Measurements from ENCODE around the gene ZBED4. TPM values are rescaled to one million over a fixed set of nuclear protein-coding genes. Genes with fewer than 3 reads are reported as not detected.

The ZBED4 gene
- total RNA-seq, 2 experiments from 2014 or later, result 17.3 to 17.4 TPM

DNA sequence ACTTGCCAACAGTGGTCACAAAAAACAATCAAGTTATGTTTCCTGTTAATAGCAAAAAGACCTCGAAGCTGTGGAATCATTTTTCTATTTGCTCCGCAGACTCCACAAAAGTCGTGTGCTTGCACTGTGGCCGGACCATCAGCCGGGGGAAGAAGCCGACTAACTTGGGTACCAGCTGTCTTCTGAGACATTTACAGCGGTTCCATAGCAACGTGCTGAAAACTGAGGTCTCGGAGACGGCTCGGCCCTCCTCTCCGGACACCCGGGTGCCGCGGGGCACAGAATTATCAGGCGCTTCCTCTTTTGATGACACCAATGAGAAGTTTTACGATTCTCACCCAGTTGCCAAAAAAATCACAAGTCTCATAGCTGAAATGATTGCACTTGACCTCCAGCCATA, 31.6 kb downstream of the ZBED4 start:
- intact Hi-C loops (cut with DNase I, micrococcal nuclease), result no loop called here
- POLR2A ChIA-PET, result no interaction called here
- DNase-seq, result no peak

DNA sequence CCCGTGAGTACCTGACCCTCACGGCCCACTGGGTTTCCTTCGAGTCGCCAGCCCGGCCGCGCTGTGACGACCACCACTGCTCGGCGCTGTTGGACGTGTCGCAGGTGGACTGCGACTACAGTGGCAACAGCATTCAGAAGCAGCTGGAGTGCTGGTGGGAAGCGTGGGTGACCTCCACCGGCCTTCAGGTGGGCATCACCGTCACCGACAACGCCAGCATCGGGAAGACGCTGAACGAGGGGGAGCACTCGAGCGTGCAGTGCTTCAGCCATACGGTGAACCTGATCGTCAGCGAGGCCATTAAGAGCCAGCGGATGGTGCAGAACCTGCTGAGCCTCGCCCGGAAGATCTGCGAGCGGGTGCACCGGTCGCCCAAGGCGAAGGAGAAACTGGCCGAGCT, 32.2 kb downstream of the ZBED4 start:
- Mint-ChIP-seq H3K36me3 (ENCODE audit: low read depth) (peaks cover 66% of the 10 kb centered on the region), H3K4me3 (no peak overlapping the region), H3K27ac (no peak overlapping the region), H3K27me3 (no peaks in the 10 kb centered on the region), H3K9me3 (ENCODE audit: low read depth) (no peaks in the 10 kb centered on the region), H3K4me1 (peaks cover 15% of the 10 kb centered on the region)
- POLR2A ChIA-PET, result no interaction called here
- DNase-seq, result no peak
- CTCF ChIA-PET, result interaction anchor here (0.6 kb wide), 1 partner anchor 41 kb away, joined by 4 read pairs; no protein-coding TSS in a partner anchor
- ATAC-seq, result no peak
- intact Hi-C loops (cut with DNase I, micrococcal nuclease), result no loop called here

More for the DNA sequence above, 31.6 kb downstream of the ZBED4 start:
- Mint-ChIP-seq H3K36me3 (ENCODE audit: low read depth) (peaks cover 61% of the 10 kb centered on the region), H3K27ac (no peak overlapping the region), H3K4me3 (no peak overlapping the region), H3K4me1 (peaks cover 18% of the 10 kb centered on the region), H3K9me3 (ENCODE audit: low read depth) (no peaks in the 10 kb centered on the region), H3K27me3 (no peaks in the 10 kb centered on the region)
- CTCF ChIA-PET, result no interaction called here
- ATAC-seq, result no peak

DNA sequence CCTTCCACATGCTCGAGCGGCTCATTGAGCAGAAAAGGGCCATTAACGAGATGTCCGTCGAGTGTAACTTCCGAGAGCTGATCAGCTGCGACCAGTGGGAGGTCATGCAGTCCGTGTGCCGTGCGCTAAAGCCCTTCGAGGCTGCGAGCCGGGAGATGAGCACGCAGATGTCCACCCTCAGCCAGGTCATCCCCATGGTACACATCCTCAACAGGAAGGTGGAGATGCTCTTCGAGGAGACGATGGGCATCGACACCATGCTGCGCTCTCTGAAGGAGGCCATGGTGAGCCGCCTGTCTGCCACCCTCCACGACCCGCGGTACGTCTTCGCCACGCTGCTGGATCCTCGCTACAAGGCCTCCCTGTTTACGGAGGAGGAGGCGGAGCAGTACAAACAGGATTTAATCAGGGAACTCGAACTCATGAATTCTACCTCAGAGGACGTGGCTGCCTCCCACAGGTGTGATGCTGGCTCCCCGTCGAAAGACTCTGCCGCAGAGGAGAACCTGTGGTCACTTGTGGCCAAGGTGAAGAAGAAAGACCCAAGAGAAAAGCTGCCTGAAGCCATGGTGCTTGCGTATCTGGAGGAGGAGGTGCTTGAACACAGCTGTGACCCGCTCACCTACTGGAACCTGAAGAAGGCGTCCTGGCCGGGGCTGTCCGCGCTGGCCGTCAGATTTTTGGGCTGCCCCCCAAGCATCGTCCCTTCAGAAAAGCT, 32.9 kb downstream of the ZBED4 start:
- peaks cover 72% of the 10 kb centered on the region for H3K36me3 Mint-ChIP-seq (ENCODE audit: low read depth)
- intact Hi-C loops (cut with DNase I, micrococcal nuclease), result no loop called here

GRCh38 chr22:49887064-49887451, 33.4 kb downstream of the ZBED4 start:
- H3K27ac Mint-ChIP-seq, result no peak overlapping the region
- intact Hi-C loops (cut with DNase I, micrococcal nuclease), result no loop called here
- no peaks in the 10 kb centered on the region for H3K27me3 Mint-ChIP-seq
- H3K4me1 Mint-ChIP-seq, result peaks cover 4% of the 10 kb centered on the region
- ChIA-PET POLR2A (interaction anchor here (0.5 kb wide), 1 partner anchor 24 kb away, joined by 3 read pairs; no protein-coding TSS in a partner anchor), CTCF (interaction anchor here (1.1 to 1.2 kb wide), 2 partner anchors 10 to 66 kb away, joined by 3 read pairs; no protein-coding TSS in a partner anchor)
- ATAC-seq, result no peak
- no peak for DNase-seq
- peaks cover 76% of the 10 kb centered on the region for H3K36me3 Mint-ChIP-seq (ENCODE audit: low read depth)
- no peaks in the 10 kb centered on the region for H3K9me3 Mint-ChIP-seq (ENCODE audit: low read depth)
- H3K4me3 Mint-ChIP-seq, result no peak overlapping the region

More for the DNA sequence above, 32.9 kb downstream of the ZBED4 start:
- Mint-ChIP-seq H3K27ac (no peak overlapping the region), H3K27me3 (no peaks in the 10 kb centered on the region), H3K4me3 (no peak overlapping the region), H3K4me1 (peaks cover 9% of the 10 kb centered on the region), H3K9me3 (ENCODE audit: low read depth) (no peaks in the 10 kb centered on the region)
- DNase-seq (no peak), ATAC-seq (no peak)
- ChIA-PET CTCF (interaction anchor here (0.6 to 1.2 kb wide), 3 partner anchors 9 to 65 kb away, joined by 3 to 4 read pairs (median 3); no protein-coding TSS in a partner anchor), POLR2A (interaction anchor here (0.5 kb wide), 1 partner anchor 23 kb away, joined by 3 read pairs; no protein-coding TSS in a partner anchor)

GRCh38 chr22:49887702-49888101, 34.1 kb downstream of the ZBED4 start:
- CTCF ChIA-PET, result interaction anchor here (0.6 to 1.2 kb wide), 3 partner anchors 11 to 169 kb away, joined by 3 read pairs; no protein-coding TSS in a partner anchor
- Mint-ChIP-seq H3K27ac (no peak overlapping the region), H3K27me3 (no peaks in the 10 kb centered on the region), H3K4me3 (no peak overlapping the region), H3K9me3 (ENCODE audit: low read depth) (no peaks in the 10 kb centered on the region), H3K36me3 (ENCODE audit: low read depth) (peaks cover 78% of the 10 kb centered on the region), H3K4me1 (peaks cover under 1% of the 10 kb centered on the region)
- ATAC-seq (no peak), DNase-seq (no peak)
- POLR2A ChIA-PET, result no interaction called here
- intact Hi-C loops (cut with DNase I, micrococcal nuclease), result no loop called here

DNA sequence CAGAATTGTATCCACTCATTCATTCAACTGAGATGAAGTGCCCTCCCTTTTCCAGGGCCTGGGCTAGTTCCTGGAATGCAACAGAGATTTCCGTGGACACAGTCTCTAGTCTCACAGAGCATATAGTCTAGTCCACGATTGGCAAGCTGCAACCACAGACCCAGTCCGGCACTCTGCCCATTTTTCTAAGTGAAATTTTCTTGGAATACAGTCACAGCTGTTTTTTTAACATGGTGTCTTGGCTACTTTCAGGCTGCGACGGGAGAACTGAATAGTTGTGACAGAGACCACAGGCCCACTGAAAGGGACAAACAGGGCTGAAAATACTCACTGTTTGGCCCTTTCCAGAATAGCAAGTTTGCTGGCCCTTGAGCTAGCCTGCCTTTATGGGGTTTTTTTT, 35.4 kb downstream of the ZBED4 start:
- H3K27me3 Mint-ChIP-seq, result no peaks in the 10 kb centered on the region
- intact Hi-C loops (cut with DNase I, micrococcal nuclease), result no loop called here
- peaks cover 72% of the 10 kb centered on the region for H3K36me3 Mint-ChIP-seq (ENCODE audit: low read depth)
- no peak for ATAC-seq
- DNase-seq, result no peak
- no peak overlapping the region for H3K4me3 Mint-ChIP-seq
- H3K9me3 Mint-ChIP-seq (ENCODE audit: low read depth), result no peaks in the 10 kb centered on the region
- H3K4me1 Mint-ChIP-seq, result no peaks in the 10 kb centered on the region
- no peak overlapping the region for H3K27ac Mint-ChIP-seq
- ChIA-PET POLR2A (no interaction called here), CTCF (interaction anchor here (0.9 to 1.1 kb wide), 3 partner anchors 26 to 142 kb away, joined by 4 to 5 read pairs (median 4); no protein-coding TSS in a partner anchor)

DNA sequence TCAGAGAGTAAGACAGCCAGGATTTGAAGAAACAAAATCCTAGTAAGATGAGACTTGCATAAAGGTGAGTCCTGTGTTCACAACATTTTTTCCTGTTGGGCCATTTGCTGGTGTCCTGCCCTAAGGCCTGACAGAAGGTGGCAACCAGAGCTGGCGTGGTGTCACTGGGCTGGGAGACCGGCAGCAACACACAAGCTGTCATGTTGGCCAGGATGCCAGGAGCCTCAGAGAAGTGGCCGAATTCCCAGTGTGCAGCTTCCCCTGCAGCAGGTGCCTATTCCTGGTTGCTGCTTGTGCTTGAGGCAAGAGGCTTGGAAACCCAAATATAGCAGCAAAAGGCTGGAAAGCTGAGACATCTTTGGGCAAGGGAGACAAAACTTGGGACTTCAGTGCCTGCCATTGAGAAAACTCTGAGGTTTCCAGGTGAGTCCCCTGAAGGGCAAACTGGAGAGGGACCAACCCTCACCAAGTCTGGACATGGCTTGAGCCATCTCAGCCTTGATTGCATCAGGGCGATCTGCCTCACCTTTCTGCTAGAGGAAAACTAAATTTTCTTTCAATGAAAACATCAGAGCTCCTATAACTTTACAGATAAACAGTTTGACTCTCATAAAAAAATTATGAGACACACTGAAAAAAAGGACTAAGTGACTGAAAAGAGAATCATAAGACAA, 38.7 kb downstream of the ZBED4 start:
- no peak overlapping the region for H3K4me3 Mint-ChIP-seq
- H3K27ac Mint-ChIP-seq, result no peak overlapping the region
- peaks cover 56% of the 10 kb centered on the region for H3K36me3 Mint-ChIP-seq (ENCODE audit: low read depth)
- no peaks in the 10 kb centered on the region for H3K4me1 Mint-ChIP-seq
- H3K27me3 Mint-ChIP-seq, result no peaks in the 10 kb centered on the region
- no peak for ATAC-seq
- POLR2A ChIA-PET, result no interaction called here
- CTCF ChIA-PET, result interaction anchor here (0.9 to 3.8 kb wide), 3 partner anchors 10 to 125 kb away, joined by 3 to 12 read pairs (median 5); no protein-coding TSS in a partner anchor
- no peaks in the 10 kb centered on the region for H3K9me3 Mint-ChIP-seq (ENCODE audit: low read depth)
- intact Hi-C loops (cut with DNase I, micrococcal nuclease), result no loop called here
- DNase-seq, result no peak

GRCh38 chr22:49893025-49893424, 39.4 kb downstream of the ZBED4 start:
- peaks cover 53% of the 10 kb centered on the region for H3K36me3 Mint-ChIP-seq (ENCODE audit: low read depth)
- no peak for ATAC-seq
- POLR2A ChIA-PET, result no interaction called here

GRCh38 chr22:49894322-49895054, 40.8 kb downstream of the ZBED4 start:
- POLR2A ChIA-PET, result no interaction called here
- H3K9me3 Mint-ChIP-seq (ENCODE audit: low read depth), result no peaks in the 10 kb centered on the region
- no peak for ATAC-seq
- H3K27ac Mint-ChIP-seq, result no peak overlapping the region
- H3K4me3 Mint-ChIP-seq, result no peak overlapping the region
- intact Hi-C loops (cut with DNase I, micrococcal nuclease), result no loop called here
- no peak for DNase-seq
- CTCF ChIA-PET, result interaction anchor here (0.6 to 3.8 kb wide), 2 partner anchors 127 to 307 kb away, joined by 3 to 12 read pairs; no protein-coding TSS in a partner anchor
- H3K4me1 Mint-ChIP-seq, result no peaks in the 10 kb centered on the region
- no peaks in the 10 kb centered on the region for H3K27me3 Mint-ChIP-seq
- peaks cover 40% of the 10 kb centered on the region for H3K36me3 Mint-ChIP-seq (ENCODE audit: low read depth)

More at GRCh38 chr22:49893025-49893424, 39.4 kb downstream of the ZBED4 start:
- intact Hi-C loops (cut with DNase I, micrococcal nuclease), result no loop called here
- DNase-seq, result no peak
- Mint-ChIP-seq H3K4me1 (no peaks in the 10 kb centered on the region), H3K27ac (no peak overlapping the region), H3K27me3 (no peaks in the 10 kb centered on the region), H3K4me3 (no peak overlapping the region), H3K9me3 (ENCODE audit: low read depth) (no peaks in the 10 kb centered on the region)
- CTCF ChIA-PET, result interaction anchor here (1.0 to 3.8 kb wide), 2 partner anchors 21 to 126 kb away, joined by 3 to 12 read pairs; no protein-coding TSS in a partner anchor

GRCh38 chr22:49896201-49896600, 42.6 kb downstream of the ZBED4 start:
- ATAC-seq, result no peak
- Mint-ChIP-seq H3K9me3 (ENCODE audit: low read depth) (no peaks in the 10 kb centered on the region), H3K4me1 (no peaks in the 10 kb centered on the region), H3K27ac (no peak overlapping the region), H3K4me3 (no peak overlapping the region), H3K36me3 (ENCODE audit: low read depth) (peaks cover 29% of the 10 kb centered on the region), H3K27me3 (no peaks in the 10 kb centered on the region)
- intact Hi-C loops (cut with DNase I, micrococcal nuclease), result no loop called here
- ChIA-PET POLR2A (no interaction called here), CTCF (interaction anchor here (0.6 kb wide), 1 partner anchor 238 kb away, joined by 3 read pairs; no protein-coding TSS in a partner anchor)
- no peak for DNase-seq

DNA sequence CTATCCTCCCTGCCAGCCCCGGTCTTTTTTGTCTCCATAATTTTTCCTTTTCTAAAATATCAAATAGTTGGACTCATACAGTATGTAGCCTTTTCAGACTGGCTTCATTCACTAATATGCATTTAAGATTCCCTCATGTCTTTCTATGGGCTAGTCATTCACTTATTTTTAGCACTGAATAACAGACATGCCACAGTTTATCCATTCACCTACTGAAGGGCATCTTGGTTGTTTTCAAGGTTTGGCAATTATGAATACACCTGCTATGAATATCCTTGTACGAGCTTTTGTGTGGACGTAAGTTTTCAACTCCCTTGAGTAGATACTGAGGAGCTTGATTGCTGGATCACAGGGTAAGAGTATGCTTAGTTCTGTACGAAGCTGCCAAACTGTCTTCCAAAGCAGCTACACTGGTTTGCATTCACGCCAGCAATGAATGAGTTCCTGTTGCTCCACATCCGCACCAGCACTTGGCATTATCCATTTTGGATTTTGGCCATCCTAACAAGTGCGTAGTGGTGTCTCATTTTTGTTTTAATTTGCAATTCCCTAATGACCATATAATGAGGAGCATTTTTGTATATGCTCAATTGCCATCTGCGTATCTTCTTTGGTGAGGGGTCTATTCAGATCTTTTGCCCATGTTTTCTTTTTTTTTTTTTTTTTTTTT, 43.5 kb downstream of the ZBED4 start:
- Mint-ChIP-seq H3K36me3 (ENCODE audit: low read depth) (peaks cover 31% of the 10 kb centered on the region), H3K27me3 (no peaks in the 10 kb centered on the region), H3K27ac (no peak overlapping the region), H3K4me1 (no peaks in the 10 kb centered on the region), H3K4me3 (no peak overlapping the region), H3K9me3 (ENCODE audit: low read depth) (no peaks in the 10 kb centered on the region)
- ATAC-seq, result no peak
- CTCF ChIA-PET, result no interaction called here
- intact Hi-C loops (cut with DNase I, micrococcal nuclease), result no loop called here
- no peak for DNase-seq
- POLR2A ChIA-PET, result no interaction called here
